ENCODE results near the gene PRKG1. TPM values are rescaled to one million over a fixed set of nuclear protein-coding genes. Genes with fewer than 3 reads are reported as not detected.

PRKG1 gene
- total and polyA plus RNA-seq, 2 of the 8 experiments (the other 6 are each of a cell fraction or from before 2014, with no cell fraction given): 4.2 to 15.2 TPM

- TF ChIP-seq NRF1 (IDR thresholded peaks at IDR 0.05; ENCODE audit: low read depth, low read length) (no peak), RXRA (IDR thresholded peaks at IDR 0.05; ENCODE audit: insufficient read depth, low read depth, low read length) (no peak), POU5F1 (IDR thresholded peaks at IDR 0.05; ENCODE audit: low read depth, low read length) (no peak), E2F6 (IDR thresholded peaks at IDR 0.05) (no peak)
These were observed 511.5 kb downstream of the PRKG1 start (continued) for GRCh38 chr10:51585742-51586141.

Data from H1 (cell line).